Fibroblast of skin of right quadriceps (primary cell): ENCODE data around the gene TNS1.
"Not testable (repeated sequence)": the region's sequence is repeated elsewhere in the genome, so short reads cannot be mapped to it uniquely, and the experiment has no call there.

Experiments used
- DNase-seq: peaks from one replicate; pipeline ENCODE4 v3.0.0-alpha.2; 2013

The TNS1 gene

DNA sequence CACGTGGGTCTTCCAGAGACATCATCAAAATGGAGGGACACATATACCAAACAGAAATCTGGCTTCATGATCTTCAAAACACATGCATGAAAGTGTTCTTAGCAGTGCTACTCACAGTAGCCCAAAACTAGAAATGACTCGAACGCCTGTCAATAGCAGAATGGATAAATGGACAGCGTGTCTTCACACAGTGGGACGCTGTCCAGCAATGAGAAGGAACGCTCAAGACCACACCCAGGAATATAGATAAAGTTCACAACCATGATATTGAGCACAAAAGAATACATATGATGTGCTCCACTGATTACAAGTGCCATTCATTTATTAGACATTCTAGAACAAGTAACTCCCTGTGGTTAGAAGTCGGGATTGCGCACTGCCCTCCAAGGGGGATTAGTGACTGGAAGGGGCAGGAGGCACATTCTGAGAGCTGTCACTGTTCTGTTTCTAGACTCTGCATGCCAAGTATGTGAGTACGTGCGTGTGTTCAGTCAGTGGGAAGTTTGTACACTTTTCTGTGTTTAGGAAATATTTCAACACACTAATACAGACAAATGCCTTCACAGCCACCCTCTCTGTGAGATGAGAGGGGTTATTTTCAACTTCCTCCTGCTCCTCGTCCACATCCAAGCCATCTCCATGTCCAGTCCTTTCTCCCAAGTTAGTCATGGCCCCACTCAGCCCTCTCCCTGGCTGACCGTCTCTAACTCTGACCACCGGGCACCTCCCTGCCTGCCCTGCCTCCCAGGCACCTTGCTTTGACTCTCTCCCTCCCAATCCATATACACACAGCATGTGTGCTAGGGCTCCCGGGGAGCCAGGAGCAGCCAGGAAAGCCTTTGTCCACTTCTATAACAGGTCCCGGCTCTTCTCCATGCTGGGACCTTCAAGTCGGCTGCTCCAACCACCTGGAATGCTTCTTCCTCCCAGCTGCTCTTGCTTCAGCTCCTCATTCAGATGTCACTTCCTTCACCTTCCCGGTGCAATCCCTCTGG is 26.9 kb upstream of the TNS1 start:
- DNase-seq: no peak

GRCh38 chr2:218028562-218029348 is 26.0 kb upstream of the TNS1 start:
- DNase-seq: no peak

- no peak for DNase-seq
Observed at GRCh38 chr2:218028189-218028495, 25.3 kb upstream of the TNS1 start.

DNA sequence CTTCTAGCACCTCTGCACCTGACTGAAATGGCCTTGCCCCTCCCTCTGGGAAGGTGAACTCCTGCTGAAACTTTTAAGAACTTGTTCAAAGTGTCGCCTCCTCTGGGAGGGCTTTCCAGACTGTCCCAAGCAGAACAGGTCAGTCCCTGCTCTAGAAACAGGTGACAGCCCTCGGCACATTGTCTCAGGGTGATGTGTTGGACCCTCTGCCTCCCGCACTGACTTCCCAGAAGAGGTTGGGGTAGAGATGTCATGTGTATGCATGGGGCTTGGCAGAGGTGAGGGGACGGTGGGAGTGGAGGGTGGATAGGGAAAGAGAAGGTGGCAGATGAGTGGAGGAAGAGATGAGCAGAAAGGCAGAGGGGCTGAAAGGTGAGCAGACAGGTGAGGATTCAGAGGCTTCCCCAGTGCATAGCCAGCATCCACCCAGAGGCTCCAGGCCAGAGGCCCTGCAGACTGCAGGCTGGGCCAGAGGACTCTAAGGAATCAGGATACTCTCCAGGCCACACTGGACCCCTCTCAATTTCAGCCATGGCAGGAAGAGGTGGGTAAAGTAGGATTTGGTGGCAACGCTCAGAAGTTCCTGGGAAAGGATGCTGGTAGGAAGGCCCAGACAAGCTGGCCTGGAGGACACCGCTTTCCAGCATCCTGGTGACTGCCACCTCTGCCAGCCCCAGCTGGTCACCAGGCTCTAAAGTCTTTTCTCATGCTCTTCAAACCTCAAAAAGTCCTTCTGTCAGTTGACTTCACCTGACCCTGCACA is 24.8 kb upstream of the TNS1 start:
- no peak for DNase-seq

DNA sequence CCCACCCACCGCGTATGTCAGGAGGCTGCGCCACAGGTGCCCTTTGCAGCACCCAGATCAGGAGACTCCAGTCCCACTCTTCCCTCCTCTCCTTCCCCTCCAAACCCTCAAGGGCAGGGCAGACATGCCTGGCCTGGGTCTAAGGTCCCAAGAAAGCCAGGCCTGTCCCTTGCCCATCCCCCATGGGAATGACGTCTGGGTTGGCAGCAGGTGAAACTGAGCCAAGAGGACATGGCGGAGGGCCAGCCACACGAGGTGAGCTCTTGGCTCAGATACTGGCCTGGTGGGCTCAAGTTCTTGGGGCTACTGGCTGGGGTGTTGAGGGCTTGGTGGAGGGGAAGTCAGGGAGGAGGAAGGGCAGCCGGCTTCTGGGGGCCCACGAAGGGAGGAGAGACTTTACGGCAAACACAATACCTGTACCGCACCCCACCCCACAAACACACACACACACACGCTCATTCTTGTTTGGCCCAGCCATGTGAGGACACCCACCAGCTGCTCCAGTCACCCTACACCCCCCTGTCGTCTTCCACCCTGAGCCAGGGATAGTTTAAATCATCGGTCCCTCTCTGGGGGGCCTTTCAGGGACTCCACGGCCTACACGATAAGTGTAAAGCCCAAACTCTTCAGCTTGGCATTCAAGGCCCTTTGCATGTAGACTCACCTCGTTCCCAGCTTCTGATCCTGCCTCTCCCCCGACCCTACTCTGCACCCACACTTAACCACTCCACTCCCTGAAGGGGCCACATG is 24.1 kb upstream of the TNS1 start:
- DNase-seq: no peak

DNA sequence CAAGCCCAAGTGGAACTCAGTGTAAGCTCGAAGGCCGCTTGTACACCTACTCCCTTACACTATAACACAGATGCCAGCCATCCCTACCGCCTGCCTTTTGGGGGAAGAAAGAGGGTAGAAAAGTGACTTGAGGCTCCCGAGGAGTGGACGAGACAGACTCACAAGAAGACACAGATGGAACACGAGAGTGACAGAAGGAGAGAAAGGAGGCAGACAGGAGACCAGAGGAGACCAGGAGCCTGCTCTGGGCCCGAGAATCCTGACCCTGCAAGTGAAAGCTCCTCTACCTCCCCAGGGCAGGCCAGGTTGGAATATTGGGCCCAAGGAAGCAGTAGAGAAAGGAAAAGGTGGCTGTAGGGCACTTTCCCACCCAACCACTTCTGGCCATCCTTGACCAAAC is 23.4 kb upstream of the TNS1 start:
- no peak for DNase-seq

- DNase-seq: no peak
Observed at GRCh38 chr2:218024871-218025270, 22.1 kb upstream of the TNS1 start.

- DNase-seq: no peak
Observed at GRCh38 chr2:218024336-218024735, 21.5 kb upstream of the TNS1 start.

DNA sequence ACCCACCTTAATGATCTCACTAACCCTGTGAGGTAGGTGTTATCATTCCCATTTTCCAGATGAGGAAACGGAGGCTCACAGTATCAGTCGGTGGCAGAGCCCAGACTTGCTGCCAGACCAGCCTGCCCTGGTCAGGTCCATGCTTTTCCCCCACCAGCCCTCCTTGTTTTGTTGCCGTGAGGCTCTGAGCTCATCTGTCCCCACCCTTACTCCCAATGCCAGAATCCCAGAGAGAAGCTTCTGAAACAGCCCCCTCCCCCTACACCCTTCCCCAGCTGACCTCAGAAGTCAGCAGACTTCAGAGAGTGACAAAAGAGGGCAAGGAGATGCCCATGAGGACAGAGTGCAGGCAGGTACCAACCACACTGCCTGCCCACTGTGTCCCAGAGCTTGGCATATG is 20.8 kb upstream of the TNS1 start:
- no peak for DNase-seq

- no peak for DNase-seq
Observed at GRCh38 chr2:218022851-218023530, 20.2 kb upstream of the TNS1 start.

DNA sequence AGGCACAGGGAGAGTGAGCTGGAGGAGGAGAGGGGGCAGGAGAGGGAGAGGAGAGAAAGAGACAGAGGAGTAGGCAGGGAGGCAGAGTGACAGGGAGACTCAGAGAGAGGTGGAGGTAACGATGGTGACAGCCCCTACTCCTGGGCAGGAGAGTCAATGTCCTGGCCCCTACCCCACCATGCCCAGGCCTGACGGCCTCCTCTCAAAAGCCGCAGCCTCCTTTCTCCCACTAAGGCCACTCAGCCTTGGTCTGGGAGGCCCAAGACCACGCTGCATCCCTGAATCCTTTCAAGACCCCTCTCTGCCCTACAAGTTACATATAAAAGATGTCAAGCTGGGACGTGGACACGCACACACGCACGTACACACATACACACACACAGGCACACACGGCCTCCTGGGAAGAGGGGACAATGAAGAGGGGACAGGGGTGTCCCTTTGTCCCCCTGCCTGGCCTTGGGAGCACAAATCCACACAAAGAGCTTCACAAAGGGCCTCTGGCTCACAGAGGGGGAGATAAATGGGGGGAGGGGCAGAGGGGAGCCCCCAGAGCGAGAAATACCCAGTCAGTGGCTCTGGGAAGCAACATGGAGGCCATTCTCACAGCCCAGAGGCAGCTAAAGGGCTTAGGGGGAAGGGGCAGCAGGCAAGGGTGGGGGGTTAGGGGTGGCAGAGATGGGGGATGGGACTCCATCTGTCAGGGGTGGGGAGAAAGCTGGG is 19.5 kb upstream of the TNS1 start:
- DNase-seq: no peak

DNA sequence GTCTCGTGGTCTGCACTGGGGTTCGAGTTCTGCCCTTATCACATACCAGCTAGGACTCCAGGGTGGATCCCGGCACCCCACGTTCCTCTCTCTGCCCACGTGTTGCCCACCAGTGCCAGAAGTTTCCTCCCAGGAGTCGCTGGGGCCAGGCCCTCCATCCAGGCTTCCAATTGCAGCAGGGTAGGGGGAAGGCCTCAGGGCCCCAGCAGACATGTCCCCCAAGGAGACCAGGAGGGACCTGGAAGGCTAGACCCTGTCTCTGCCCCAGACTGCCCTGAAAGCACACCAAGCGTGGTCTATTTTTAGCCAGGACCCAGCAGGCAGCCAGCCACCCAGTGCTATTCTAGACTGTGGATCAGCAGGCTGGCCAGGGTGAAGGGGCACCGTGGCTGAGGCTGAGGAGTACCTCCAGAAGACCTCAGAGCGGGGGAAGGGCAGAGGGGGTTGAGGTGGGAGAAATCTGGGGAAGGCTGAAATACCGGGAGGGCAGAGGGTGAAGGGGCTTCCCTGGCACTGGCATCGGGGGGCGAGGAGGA is 18.8 kb upstream of the TNS1 start:
- DNase-seq: no peak

GRCh38 chr2:218020966-218021535 is 18.3 kb upstream of the TNS1 start:
- DNase-seq: no peak

DNA sequence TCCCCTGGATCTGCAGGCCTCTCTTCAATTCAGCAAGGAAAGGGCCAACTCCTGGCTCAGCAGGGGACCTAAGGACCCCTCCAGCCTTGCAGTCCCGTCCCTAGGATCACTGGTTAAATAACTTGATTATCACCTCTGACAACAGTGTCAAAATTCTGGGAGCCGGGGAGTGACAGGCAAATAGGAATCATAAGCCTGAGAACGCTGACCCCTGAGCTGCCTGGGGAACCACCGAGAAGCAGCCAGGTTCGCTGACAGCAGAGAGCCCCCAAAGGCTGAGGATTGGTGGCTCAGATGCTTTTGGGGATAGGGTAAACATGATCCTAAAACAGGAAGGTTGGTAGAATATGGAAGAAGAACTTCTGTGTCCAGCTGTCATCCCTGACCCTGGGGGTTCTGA is 17.5 kb upstream of the TNS1 start:
- no peak for DNase-seq

- no peak for DNase-seq
Observed at GRCh38 chr2:218019411-218020060, 16.7 kb upstream of the TNS1 start.

GRCh38 chr2:218018842-218019125 is 16.0 kb upstream of the TNS1 start:
- DNase-seq: not testable (repeated sequence)

DNA sequence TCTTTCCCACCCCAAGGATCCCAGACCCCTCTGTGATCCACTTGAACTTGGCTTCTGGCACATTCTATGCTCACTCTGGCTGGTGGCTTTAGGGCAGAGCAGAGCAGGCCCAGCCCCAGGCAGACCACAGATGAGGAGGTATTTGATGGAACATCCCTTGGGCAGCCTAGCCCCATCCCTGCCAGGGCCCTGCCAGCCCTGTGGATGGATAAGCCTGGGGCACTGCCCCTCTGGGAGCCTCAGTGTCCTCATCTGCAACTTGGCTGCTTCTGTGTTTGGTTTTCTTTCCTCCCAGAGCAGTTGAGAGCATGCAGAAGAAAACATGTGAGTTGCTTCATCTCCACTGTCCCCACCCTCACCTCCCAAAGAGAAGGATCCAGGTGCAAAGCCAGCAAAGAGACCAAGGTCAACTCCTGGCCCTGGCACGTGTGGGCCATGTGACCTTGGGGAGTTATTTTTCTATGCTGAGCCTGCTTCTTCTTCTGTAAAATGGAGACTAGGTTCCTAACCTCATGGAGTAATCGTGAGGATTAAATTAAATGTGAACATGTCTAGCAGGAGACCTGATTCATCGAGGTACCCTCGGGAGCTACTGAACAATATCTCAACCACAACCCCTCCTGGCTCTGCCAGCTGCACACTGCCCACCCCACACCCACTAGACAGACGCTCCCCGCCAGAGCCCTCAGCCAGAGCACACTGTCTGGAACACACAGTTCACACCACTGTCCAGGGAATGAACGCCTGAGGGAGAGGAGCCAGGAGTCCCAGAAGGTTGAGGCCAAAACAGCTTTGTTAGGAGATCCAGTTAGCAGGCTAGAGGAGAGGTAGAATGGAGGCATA is 14.6 kb upstream of the TNS1 start:
- no peak for DNase-seq

DNA sequence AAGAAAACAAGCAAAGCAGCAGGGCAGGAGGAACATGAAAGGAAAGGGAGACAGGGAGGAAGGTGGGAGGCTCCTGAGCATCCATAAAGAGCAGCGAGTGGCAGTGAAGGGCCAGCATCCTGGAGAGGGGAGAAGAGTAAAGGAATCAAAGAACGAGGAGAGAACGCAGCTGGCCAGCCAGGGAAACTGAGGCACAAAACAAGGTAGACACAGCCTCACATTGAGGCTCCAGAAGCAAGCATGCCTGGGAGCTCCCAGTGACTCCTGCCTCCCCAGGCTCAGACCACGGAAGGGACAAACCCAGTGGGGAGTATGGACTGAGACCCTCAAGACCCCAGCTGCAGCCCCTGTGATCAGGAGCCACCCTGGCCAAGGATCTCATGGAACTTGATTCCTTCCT is 14.0 kb upstream of the TNS1 start:
- DNase-seq: no peak
